NCI-H446 treated with DMSO at 0.1 percent for 48 hours (cell line): ENCODE data around the gene NAT9.
A peak's percentile ranks its signal among the peaks of the same experiment; 100 is the strongest.

Experiments used
- DNase-seq: peaks from one replicate; lab custom pipeline; 2025; lab: John Stamatoyannopoulos, UW

NAT9 gene

DNA sequence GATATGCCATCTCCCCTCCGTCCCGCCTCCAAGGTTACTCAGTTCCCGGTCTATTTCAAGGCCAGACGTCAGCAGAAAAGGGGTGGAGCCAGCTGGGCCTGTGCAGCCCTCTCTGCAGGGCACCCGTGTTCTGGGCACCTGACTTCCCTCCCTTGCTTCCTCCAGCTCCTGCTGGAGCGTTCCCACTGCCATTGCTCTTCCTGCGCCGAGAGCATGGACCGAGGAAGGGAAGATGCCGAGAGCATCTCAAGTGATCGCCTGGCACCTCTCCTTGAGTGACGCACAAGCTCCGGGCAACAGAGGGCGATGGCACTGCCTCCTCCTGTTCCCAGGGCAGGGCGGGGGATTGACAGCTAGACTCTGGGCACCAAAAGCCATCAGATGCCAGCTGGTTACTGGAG is 29.4 kb upstream of the NAT9 start:
- no peak for DNase-seq

GRCh38 chr17:74804683-74805082 is 28.5 kb upstream of the NAT9 start:
- DNase-seq: no peak

- DNase-seq: peak; percentile 72
These were observed 27.8 kb upstream of the NAT9 start for GRCh38 chr17:74803971-74804370.

DNA sequence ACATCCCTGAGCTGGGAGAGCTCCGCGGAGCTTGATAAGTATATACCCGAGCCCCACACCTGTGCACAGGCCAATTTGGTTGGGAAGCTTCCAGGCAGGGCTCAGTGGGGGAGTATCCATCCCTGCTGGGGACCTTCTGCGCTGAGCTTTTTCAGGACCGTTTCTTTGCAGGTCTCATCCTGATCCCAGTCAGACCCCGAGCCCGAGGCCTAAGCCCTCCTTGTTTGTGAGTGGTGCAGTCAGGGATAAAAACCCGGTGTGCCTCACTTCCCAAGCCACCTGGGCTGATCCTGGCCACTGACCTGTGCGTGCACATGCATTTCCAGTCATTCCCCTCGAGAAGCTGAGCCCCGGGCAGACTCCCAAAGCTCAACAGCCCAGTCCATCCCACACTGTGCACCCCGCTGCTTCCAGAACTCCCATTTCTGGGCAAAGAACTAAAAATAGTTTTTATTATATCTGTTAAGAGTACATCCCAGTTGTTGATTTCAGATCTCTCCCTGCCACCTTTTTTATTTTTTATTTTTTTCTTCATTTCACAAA is 27.3 kb upstream of the NAT9 start:
- no peak for DNase-seq

- DNase-seq: no peak
These were observed 25.8 kb upstream of the NAT9 start for GRCh38 chr17:74801896-74802295.

- DNase-seq: no peak
These were observed 24.4 kb upstream of the NAT9 start for GRCh38 chr17:74800531-74800930.

DNA sequence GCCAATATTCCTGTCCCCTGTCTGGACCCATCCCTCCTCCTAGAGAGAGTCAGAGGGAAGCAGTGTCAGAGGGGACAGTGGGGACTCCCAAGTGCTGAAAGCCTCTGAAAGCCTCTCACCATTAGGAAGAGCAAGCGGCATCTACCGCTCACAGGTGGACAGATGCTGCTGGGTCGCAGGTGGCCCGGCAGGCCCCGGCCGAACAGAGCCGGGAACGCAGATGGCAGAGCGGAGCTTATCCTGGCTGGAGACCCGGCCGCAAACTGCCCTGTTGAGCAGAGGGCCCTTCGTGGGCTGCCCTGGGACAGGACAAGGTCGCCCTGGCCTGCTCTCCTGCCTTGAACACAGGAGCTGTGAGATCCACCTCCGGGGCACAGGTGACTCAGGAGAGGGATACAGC is 23.0 kb upstream of the NAT9 start:
- DNase-seq: no peak

- DNase-seq: no peak
These were observed 22.1 kb upstream of the NAT9 start for GRCh38 chr17:74798239-74798707.

GRCh38 chr17:74797824-74798223 is 21.7 kb upstream of the NAT9 start:
- no peak for DNase-seq

DNA sequence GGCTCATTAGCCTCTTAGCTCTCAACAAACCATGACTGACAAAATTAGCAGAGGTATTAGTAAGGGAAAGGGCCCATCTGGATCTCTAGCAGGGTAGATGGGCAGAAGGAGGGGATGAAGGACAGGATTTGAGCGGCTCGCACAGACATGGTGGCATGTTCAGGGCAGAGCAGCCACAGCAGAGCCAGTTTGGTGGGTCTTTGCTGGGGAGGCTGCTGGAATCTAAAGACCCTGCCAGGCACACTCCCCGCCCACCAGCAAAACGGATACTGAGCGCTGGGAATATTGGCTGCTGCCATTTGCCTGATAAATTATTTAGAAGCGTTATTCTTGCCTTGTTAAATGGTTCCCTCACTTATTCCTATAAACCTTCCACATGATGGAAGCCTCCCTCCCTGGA is 20.7 kb upstream of the NAT9 start:
- no peak for DNase-seq

GRCh38 chr17:74796211-74796610 is 20.1 kb upstream of the NAT9 start:
- no peak for DNase-seq

DNA sequence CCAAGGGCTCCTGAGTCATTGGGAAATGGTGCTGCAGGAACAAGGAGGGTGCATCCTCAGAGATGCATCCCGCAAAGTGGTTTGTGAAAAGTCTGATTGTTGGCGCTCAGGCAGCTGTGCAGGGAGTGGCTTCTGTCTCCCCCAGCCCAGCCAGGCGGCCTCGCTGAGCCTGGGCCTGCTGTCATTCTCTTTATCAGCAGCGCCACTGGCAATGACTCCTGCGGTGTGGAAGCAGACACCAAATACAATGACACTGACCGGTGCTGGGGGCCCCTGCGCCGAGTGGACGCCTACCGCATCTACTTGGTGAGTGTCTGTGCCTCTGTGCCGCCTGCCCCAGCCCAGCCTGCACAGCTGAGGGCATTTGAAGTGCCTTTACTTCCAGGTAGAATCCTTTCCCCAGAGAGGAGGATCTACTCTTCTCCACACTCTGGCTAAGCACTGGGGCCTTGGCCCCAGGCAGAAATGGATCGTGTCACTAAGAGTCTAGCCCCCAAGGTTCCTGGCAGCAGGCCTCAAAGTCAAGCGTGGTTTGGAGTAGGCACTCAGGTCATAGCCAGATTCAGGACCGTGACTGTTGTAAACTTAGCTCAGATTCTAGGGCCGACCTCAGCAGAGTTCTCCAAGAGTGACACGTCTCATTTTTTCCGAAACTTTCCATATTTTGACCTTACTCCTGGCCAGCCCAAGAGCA is 19.3 kb upstream of the NAT9 start:
- no peak for DNase-seq

GRCh38 chr17:74792586-74793105 is 16.5 kb upstream of the NAT9 start:
- no peak for DNase-seq

DNA sequence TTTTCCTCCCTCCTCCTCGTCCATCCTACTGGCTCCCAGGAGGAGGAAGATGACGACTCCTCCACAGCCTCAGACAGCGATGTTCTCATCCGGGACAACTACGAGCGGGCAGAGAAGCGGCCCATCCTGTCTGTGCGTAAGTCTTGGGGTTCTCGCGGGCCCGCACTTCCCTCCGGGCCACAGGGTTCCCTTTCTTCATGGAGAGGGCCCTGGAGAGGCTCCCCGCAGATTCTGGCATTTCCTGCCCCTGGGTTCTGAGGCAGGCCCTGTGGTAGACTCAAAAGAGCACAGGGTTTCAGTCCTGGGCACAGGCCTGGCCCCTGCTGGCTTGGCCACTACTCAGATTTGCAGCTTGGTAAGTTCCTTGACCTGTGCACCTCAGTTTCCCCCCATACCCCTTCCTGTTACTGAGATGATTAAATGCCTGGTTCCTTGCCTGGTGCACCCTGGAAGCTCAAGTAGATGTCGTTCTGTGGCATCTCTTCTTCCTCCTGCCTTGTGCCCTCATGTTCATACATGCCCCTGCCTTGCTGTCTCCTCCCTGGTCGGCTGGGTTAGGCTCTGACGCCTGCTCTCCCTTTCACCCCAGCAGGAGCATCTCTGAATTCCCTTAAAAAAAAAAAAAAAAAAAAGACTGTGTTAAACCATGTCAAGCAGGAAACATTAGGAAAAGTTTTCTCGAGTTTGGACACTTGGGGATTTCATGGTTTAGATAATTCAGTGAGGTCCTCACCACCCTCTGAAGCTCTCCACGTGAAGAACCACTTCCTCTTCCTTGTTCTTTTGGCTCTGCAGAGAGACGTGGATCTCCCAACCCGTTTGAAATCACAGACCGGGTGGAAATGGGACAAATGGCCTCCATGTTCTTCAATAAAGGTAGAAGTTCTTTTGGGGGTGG is 14.3 kb upstream of the NAT9 start:
- DNase-seq: no peak

DNA sequence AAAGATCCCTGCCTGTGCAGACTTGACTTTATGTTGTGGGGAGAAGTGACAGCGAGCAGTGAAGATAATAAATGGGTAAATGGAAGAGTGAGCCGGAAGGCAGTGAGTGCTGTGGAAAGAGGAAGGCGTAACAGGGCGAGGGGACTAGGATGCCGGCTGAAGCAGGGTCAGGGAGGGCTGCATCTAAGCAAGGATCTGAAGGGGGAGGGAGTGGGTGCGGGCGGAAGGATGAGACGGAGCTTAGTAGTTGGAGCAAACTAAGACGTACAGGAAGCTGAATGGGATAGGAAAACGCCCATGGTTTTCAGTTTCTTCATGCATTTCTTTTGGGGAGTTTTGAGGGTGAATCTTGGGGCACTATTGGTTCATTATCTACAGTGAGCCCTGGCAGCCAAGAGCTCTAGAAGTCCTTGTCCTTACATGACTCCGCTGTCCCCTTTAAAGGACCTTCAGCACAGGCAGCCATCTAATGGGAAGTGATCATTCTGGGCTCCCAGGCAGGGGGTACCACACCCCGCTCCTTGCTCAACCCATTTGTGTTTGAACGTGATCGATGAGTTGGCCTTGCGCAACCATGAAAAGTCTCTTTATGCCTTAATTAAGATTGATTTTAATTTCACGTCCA is 10.4 kb upstream of the NAT9 start:
- DNase-seq: no peak

DNA sequence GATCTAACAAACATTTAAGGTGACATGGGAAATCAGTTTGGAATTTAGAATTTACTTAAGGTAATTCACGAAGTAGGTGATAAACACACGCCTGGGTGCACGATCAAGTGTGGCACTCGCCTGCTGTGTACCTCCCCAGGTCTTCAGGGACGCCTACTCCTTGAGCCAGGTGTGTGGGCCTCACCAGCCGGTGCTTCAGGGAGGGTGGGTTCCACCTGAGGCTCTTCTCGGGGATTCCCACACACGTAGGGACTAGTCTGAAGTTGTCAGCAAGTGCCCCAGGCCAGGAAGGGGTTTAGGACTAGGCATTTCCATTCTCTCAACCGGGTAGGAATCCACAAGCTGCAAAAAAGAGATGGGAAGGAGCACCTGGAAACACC is 9.8 kb upstream of the NAT9 start:
- DNase-seq: no peak

DNA sequence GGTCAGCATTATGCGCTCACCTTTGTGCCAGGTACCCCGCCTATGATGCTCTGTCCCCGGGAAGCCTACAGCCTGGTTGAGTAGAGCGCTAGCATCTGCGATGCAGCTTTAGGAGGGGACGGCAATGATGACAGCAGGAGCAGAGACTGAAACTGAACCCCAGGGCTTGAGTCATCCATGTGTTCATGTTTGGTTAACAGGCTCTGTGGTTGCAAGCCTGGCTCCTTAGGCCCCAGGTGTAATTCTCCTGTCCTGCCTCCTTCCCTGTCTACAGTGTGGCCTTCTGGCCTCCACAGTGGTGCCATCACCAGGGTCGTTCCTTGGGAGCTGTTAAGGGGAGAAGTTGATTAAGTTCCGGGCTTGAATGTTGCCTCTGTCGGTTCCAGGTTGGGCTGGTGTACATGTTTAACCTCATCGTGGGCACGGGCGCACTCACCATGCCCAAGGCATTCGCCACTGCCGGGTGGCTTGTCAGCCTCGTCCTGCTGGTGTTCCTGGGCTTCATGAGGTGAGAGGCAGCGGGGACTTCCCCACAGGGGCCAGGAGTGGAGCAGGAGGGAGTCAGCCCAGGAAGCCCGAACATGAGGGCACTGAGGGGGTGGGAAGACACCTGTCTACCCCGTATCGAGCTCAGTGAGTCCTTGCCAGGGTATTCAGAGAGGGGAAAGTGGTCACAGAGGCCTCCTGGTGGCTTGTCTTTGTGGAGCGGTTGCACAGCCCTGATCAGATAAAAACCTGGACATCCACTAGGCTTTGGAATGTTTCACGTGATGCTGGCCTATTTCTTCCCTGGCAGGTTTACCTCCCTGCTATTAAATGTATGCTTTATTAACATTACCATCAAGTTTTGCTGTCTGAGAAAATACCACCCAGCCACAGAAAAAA is 9.2 kb upstream of the NAT9 start:
- no peak for DNase-seq

GRCh38 chr17:74784125-74784810 is 8.1 kb upstream of the NAT9 start:
- no peak for DNase-seq

DNA sequence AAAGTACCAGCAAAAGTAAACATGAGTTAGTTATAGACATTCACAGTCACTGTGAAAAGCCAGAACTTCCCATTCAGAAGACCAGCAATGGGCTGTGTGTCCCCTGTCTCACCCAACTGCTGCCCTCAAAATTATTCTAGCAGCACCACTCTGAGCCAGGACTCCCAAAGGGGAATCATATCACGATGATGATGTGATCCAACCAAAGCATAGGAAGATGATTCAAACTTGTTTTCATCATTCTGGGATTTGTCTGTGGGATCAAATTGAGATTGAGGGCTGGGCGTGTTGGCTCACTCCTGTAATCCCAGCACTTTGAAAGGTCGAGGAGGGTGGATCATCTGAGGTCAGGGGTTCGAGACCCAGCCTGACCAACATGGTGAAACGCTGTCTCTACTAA is 6.4 kb upstream of the NAT9 start:
- DNase-seq: no peak

DNA sequence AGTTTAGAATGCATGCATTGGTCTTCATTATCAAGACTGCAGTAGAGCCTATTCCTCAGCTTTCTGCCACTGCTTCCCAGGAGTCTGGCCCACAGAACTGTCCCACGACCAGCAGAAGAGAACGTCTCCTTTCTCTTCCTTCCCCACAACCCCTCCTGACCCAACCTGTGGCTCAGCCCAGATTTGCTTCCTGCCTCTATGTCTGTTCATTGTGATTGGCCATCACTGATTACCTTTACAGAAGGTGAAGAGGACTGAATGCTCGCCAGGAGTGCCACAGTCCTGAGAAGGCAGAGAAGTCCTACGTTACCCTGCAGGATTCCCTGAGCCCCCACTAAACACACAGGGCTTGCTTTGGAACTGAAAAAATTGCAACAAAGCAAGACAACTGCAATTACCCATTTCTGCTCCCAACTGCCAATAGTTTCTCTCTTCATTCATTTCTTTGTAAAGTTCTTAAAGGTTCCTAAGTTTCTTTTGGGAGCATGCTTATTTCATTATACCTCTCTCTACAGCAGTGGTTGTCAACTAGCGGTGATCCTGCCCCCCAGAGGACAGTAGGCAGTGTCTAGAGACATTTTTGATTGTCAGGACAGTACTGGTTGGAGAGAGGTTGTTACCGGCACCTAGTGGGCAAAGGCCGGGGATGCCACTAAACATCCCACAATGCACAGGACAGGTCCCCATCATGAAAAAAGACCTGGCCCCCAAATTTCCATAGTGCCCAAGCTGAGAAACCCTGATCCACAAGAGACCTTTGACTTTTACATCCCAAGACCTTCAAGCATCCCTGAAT is 4.5 kb upstream of the NAT9 start:
- peak; percentile 39 for DNase-seq
